ENCODE results near the gene ZIC4.

ZIC4 gene

DNA sequence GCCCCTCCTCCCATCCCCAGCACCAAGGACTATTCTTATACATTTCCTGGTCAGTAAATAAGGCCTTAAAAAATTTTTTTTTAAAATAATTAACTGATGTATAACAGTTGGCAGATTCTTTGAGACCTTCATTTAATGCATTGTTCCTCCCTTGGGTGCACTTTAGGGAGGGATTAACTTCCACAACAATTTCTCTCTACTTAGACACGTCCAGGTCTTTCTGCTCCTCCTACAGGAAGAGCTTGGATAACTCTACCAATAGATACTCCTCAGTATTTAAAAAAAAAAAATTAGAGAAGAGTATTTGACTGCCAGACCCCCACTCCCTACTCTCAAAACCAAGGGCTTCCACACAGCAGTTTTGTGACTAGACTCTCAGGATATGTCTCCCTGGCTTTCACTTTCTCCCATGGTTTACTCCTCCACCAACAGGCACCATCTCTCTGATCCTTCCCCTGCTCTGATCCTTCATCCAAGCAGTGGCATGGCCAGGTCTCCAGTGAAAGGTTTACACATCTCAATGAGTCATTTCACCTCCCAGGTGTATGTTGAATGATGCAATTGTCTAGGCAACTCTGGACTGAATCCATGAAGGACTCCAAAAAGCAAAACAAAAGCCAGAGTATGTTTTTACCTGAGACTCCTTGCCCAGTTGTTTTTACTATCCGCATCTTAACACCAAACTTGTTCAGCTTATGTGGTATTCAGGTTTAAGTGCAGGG is 7.4 kb downstream of the ZIC4 start:
- H3K27me3 ChIP-seq (replicated peaks), result no peaks in the 10 kb centered on the region
- no peak for DNase-seq
- H3K4me3 ChIP-seq (ENCODE audit: low read depth, low read length), result peak overlapping the region; percentile 49
- TF ChIP-seq, protein P1, sequence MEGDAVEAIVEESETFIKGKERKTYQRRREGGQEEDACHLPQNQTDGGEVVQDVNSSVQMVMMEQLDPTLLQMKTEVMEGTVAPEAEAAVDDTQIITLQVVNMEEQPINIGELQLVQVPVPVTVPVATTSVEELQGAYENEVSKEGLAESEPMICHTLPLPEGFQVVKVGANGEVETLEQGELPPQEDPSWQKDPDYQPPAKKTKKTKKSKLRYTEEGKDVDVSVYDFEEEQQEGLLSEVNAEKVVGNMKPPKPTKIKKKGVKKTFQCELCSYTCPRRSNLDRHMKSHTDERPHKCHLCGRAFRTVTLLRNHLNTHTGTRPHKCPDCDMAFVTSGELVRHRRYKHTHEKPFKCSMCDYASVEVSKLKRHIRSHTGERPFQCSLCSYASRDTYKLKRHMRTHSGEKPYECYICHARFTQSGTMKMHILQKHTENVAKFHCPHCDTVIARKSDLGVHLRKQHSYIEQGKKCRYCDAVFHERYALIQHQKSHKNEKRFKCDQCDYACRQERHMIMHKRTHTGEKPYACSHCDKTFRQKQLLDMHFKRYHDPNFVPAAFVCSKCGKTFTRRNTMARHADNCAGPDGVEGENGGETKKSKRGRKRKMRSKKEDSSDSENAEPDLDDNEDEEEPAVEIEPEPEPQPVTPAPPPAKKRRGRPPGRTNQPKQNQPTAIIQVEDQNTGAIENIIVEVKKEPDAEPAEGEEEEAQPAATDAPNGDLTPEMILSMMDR (IDR thresholded peaks at IDR 0.05; ENCODE audit: low read depth, low read length, missing control alignments), result no peak
- H3K27ac ChIP-seq, result peak overlapping the region; percentile 94
- in situ Hi-C loops (cut with HindIII; ENCODE audit: low pct_ligation_motif_present, low sequenced_read_pairs), result loop anchor here (25.0 kb wide), 1 partner anchor 213 kb away; no protein-coding TSS in a partner anchor
- H3K36me3 ChIP-seq (replicated peaks), result no peaks in the 10 kb centered on the region

DNA sequence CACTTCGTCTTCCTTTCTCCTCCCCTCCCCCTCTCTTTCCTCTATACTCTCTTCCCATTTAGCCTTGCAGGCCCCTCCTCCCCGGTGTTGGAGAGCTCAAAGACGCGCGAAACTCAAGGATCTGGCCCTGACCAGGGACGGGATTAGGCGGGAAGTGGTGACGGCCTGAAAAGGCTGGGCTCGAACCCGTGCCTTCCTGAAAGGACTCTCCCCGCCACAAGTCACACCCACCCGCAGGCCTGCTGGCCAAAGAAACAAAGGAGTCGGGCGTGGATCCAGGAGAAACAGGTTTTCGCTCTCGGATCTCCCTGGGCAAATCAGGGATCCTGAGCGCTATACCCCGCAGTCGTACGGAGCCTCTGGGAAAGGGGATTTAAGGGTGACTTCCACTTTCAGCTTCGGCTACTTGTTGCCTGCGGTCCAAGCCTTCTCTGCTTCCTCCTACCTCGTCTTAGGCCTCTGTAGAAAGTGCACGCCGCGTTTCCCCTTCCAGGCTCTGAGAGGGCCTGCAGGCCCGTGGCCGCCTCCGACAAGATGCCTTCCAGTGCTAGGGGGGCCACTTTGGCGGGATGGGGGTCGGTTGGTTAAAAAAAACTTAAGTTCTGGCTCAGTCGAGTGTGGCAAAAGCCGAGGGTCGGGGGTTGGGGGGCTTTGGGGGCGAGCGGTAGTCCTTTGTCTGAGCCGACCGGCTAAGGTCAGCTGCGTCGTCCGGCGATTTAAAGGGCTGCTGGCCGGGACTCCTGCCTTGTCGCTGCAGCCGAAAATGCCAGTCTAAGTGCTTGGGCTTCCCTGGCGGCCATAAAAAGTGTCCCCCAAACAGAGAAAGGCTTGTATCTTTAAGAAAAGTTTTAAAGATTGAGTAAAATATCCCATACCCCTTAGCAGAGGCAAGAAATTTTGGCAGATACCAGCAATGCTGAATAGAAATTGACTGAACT is 8.2 kb downstream of the ZIC4 start:
- Histone ChIP-seq H3K27me3 (replicated peaks) (no peaks in the 10 kb centered on the region), H3K27ac (peak overlapping the region; percentile 94), H3K4me3 (ENCODE audit: low read depth, low read length) (peak overlapping the region; percentile 49), H3K36me3 (replicated peaks) (no peaks in the 10 kb centered on the region)
- TF ChIP-seq, protein P1 (IDR thresholded peaks at IDR 0.05; ENCODE audit: low read depth, low read length, missing control alignments), result no peak
- no peak for DNase-seq
- in situ Hi-C loops (cut with HindIII; ENCODE audit: low pct_ligation_motif_present, low sequenced_read_pairs), result loop anchor here (25.0 kb wide), 1 partner anchor 214 kb away; no protein-coding TSS in a partner anchor

GRCh38 chr3:147397155-147397874 is 9.0 kb downstream of the ZIC4 start:
- Histone ChIP-seq H3K36me3 (replicated peaks) (no peaks in the 10 kb centered on the region), H3K4me3 (ENCODE audit: low read depth, low read length) (peak overlapping the region; percentile 65), H3K27me3 (replicated peaks) (no peaks in the 10 kb centered on the region), H3K27ac (peak overlapping the region; percentile 94)
- in situ Hi-C loops (cut with HindIII; ENCODE audit: low pct_ligation_motif_present, low sequenced_read_pairs), result loop anchor here (25.0 kb wide), 1 partner anchor 215 kb away; no protein-coding TSS in a partner anchor
- TF ChIP-seq, protein P1 (IDR thresholded peaks at IDR 0.05; ENCODE audit: low read depth, low read length, missing control alignments), result peak; percentile 46
- peak; percentile 96 for DNase-seq

DNA sequence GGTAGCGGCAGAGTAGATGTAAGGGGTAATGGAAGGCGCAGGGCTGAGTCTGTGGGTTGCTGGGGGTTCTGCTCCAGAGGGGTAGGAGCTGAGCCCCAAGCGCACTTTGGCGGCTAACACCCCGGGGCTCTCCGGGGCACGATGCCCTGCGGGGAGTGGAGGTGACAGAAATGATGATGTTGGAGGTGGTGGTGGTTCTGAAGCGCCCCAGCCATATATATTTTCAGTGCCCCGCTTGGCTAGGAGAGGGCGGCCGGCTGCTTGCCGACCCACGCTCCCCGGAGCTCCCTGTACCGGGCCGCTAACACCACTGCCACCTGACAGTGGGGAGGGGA is 9.7 kb downstream of the ZIC4 start:
- H3K27ac ChIP-seq, result peak overlapping the region; percentile 94
- in situ Hi-C loops (cut with HindIII; ENCODE audit: low pct_ligation_motif_present, low sequenced_read_pairs), result loop anchor here (25.0 kb wide), 1 partner anchor 216 kb away; no protein-coding TSS in a partner anchor
- no peaks in the 10 kb centered on the region for H3K27me3 ChIP-seq (replicated peaks)
- no peaks in the 10 kb centered on the region for H3K36me3 ChIP-seq (replicated peaks)
- TF ChIP-seq, protein P1 (IDR thresholded peaks at IDR 0.05; ENCODE audit: low read depth, low read length, missing control alignments), result no peak
- H3K4me3 ChIP-seq (ENCODE audit: low read depth, low read length), result peak overlapping the region; percentile 65
- no peak for DNase-seq

GRCh38 chr3:147395899-147396711 is 10.2 kb downstream of the ZIC4 start:
- in situ Hi-C loops (cut with HindIII; ENCODE audit: low pct_ligation_motif_present, low sequenced_read_pairs), result loop anchor here (25.0 kb wide), 1 partner anchor 216 kb away; no protein-coding TSS in a partner anchor
- Histone ChIP-seq H3K27ac (peak overlapping the region; percentile 94), H3K4me3 (ENCODE audit: low read depth, low read length) (peak overlapping the region; percentile 65), H3K27me3 (replicated peaks) (no peaks in the 10 kb centered on the region), H3K36me3 (replicated peaks) (no peaks in the 10 kb centered on the region)
- TF ChIP-seq, protein P1 (IDR thresholded peaks at IDR 0.05; ENCODE audit: low read depth, low read length, missing control alignments), result no peak
- DNase-seq, result peak; percentile 77
